Measurements from ENCODE around the gene GAREM2.

The GAREM2 gene

GRCh38 chr2:26202981-26203490 lies 30.1 kb downstream of the GAREM2 start:
- Histone ChIP-seq H3K4me1 (ENCODE audit: control insufficient read depth, insufficient read depth, low read depth, low read length) (no peaks in the 10 kb centered on the region), H3K9ac (ENCODE audit: low read length) (no peak overlapping the region), H3K36me3 (ENCODE audit: control insufficient read depth in 1 of 2, insufficient read depth in 2 of 2, low read depth in 1 of 2, low read length in 2 of 2) (peaks cover 23 to 88% of the 10 kb centered on the region in 2 experiments), H2AFZ (ENCODE audit: low read depth, low read length) (no peak overlapping the region), H3K14ac (ENCODE audit: low read length in 2 of 2) (no peak overlapping the region), H3K4me2 (ENCODE audit: low read length, poor library complexity, severe bottlenecking) (no peak overlapping the region), H3K4me3 (ENCODE audit: insufficient read depth in 1 of 2, low read depth in 1 of 2, low read length in 2 of 2) (no peak overlapping the region), H4K8ac (ENCODE audit: low read length) (no peak overlapping the region), H3K27me3 (ENCODE audit: control insufficient read depth in 1 of 2, insufficient read depth in 1 of 2, low read length in 2 of 2) (no peaks in the 10 kb centered on the region), H3K9me3 (ENCODE audit: control insufficient read depth, low read length) (no peaks in the 10 kb centered on the region), H3K27ac (ENCODE audit: low read length, poor library complexity, severe bottlenecking) (no peak overlapping the region), H2BK15ac (ENCODE audit: low read depth, poor library complexity, severe bottlenecking) (no peak overlapping the region), H2BK120ac (ENCODE audit: low read depth, low read length) (no peak overlapping the region), H2BK5ac (ENCODE audit: low read depth, low read length, poor library complexity, severe bottlenecking) (no peak overlapping the region), H3K23ac (ENCODE audit: low read length in 2 of 2) (no peak overlapping the region), H3K79me1 (replicated peaks; ENCODE audit: low read length, poor library complexity, severe bottlenecking) (peaks cover 11% of the 10 kb centered on the region), H3K4ac (ENCODE audit: low read depth in 1 of 2, low read length in 2 of 2) (no peak overlapping the region), H4K91ac (ENCODE audit: low read length) (no peak overlapping the region), H2BK12ac (ENCODE audit: low read length in 2 of 2) (no peak overlapping the region), H2AK5ac (ENCODE audit: low read length, severe bottlenecking) (no peak overlapping the region), H3K18ac (ENCODE audit: low read depth in 1 of 2, low read length in 2 of 2) (no peak overlapping the region)
- WGBS: 100% methylated on average over 1 of the region's 1 CpG
- DNase-seq: no peak

- Histone ChIP-seq H3K9ac (ENCODE audit: low read length) (no peak overlapping the region), H3K23ac (ENCODE audit: low read length in 2 of 2) (no peak overlapping the region), H2AFZ (ENCODE audit: low read depth, low read length) (no peak overlapping the region), H3K27ac (ENCODE audit: low read length, poor library complexity, severe bottlenecking) (no peak overlapping the region), H3K36me3 (ENCODE audit: control insufficient read depth in 1 of 2, insufficient read depth in 2 of 2, low read depth in 1 of 2, low read length in 2 of 2) (peaks cover 25 to 88% of the 10 kb centered on the region in 2 experiments), H3K4me3 (ENCODE audit: insufficient read depth in 1 of 2, low read depth in 1 of 2, low read length in 2 of 2) (no peak overlapping the region), H3K18ac (ENCODE audit: low read depth in 1 of 2, low read length in 2 of 2) (no peak overlapping the region), H3K4me1 (ENCODE audit: control insufficient read depth, insufficient read depth, low read depth, low read length) (no peaks in the 10 kb centered on the region), H2AK5ac (ENCODE audit: low read length, severe bottlenecking) (no peak overlapping the region), H3K14ac (ENCODE audit: low read length in 2 of 2) (no peak overlapping the region), H4K8ac (ENCODE audit: low read length) (no peak overlapping the region), H3K4ac (ENCODE audit: low read depth in 1 of 2, low read length in 2 of 2) (no peak overlapping the region), H3K79me1 (replicated peaks; ENCODE audit: low read length, poor library complexity, severe bottlenecking) (peaks cover 11% of the 10 kb centered on the region), H3K27me3 (ENCODE audit: control insufficient read depth in 1 of 2, insufficient read depth in 1 of 2, low read length in 2 of 2) (no peaks in the 10 kb centered on the region), H2BK15ac (ENCODE audit: low read depth, poor library complexity, severe bottlenecking) (no peak overlapping the region), H3K9me3 (ENCODE audit: control insufficient read depth, low read length) (no peaks in the 10 kb centered on the region), H4K91ac (ENCODE audit: low read length) (no peak overlapping the region), H2BK5ac (ENCODE audit: low read depth, low read length, poor library complexity, severe bottlenecking) (no peak overlapping the region), H2BK12ac (ENCODE audit: low read length in 2 of 2) (no peak overlapping the region), H3K4me2 (ENCODE audit: low read length, poor library complexity, severe bottlenecking) (no peak overlapping the region), H2BK120ac (ENCODE audit: low read depth, low read length) (no peak overlapping the region)
- DNase-seq: no peak
- WGBS: 81% methylated on average over 6 of the region's 7 CpGs
Observed at GRCh38 chr2:26203906-26204305, 31.0 kb downstream of the GAREM2 start.

- Histone ChIP-seq H3K23ac (ENCODE audit: low read length in 2 of 2) (no peak overlapping the region), H2BK12ac (ENCODE audit: low read length in 2 of 2) (no peak overlapping the region), H4K91ac (ENCODE audit: low read length) (no peak overlapping the region), H3K4me3 (ENCODE audit: insufficient read depth in 1 of 2, low read depth in 1 of 2, low read length in 2 of 2) (no peak overlapping the region), H3K9me3 (ENCODE audit: control insufficient read depth, low read length) (peaks cover 6% of the 10 kb centered on the region), H3K36me3 (ENCODE audit: control insufficient read depth in 1 of 2, insufficient read depth in 2 of 2, low read depth in 1 of 2, low read length in 2 of 2) (peaks cover 20 to 98% of the 10 kb centered on the region in 2 experiments), H2AFZ (ENCODE audit: low read depth, low read length) (no peak overlapping the region), H2AK5ac (ENCODE audit: low read length, severe bottlenecking) (no peak overlapping the region), H3K4me2 (ENCODE audit: low read length, poor library complexity, severe bottlenecking) (no peak overlapping the region), H3K14ac (ENCODE audit: low read length in 2 of 2) (no peak overlapping the region), H3K9ac (ENCODE audit: low read length) (no peak overlapping the region), H2BK15ac (ENCODE audit: low read depth, poor library complexity, severe bottlenecking) (no peak overlapping the region), H3K18ac (ENCODE audit: low read depth in 1 of 2, low read length in 2 of 2) (no peak overlapping the region), H3K79me1 (replicated peaks; ENCODE audit: low read length, poor library complexity, severe bottlenecking) (peaks cover 16% of the 10 kb centered on the region), H3K27me3 (ENCODE audit: control insufficient read depth in 1 of 2, insufficient read depth in 1 of 2, low read length in 2 of 2) (no peaks in the 10 kb centered on the region), H3K4ac (ENCODE audit: low read depth in 1 of 2, low read length in 2 of 2) (no peak overlapping the region), H4K8ac (ENCODE audit: low read length) (no peak overlapping the region), H2BK5ac (ENCODE audit: low read depth, low read length, poor library complexity, severe bottlenecking) (no peak overlapping the region), H3K4me1 (ENCODE audit: control insufficient read depth, insufficient read depth, low read depth, low read length) (no peaks in the 10 kb centered on the region), H3K27ac (ENCODE audit: low read length, poor library complexity, severe bottlenecking) (no peak overlapping the region), H2BK120ac (ENCODE audit: low read depth, low read length) (no peak overlapping the region)
- no peak for DNase-seq
- WGBS: 95% methylated on average over 4 of the region's 5 CpGs
Observed at GRCh38 chr2:26212011-26212410, 39.1 kb downstream of the GAREM2 start.

- Histone ChIP-seq H3K4me1 (ENCODE audit: control insufficient read depth, insufficient read depth, low read depth, low read length) (no peaks in the 10 kb centered on the region), H3K9me3 (ENCODE audit: control insufficient read depth, low read length) (peaks cover 32% of the 10 kb centered on the region), H3K4me2 (ENCODE audit: low read length, poor library complexity, severe bottlenecking) (no peak overlapping the region), H3K4ac (ENCODE audit: low read depth in 1 of 2, low read length in 2 of 2) (no peak overlapping the region), H3K18ac (ENCODE audit: low read depth in 1 of 2, low read length in 2 of 2) (no peak overlapping the region), H3K4me3 (ENCODE audit: insufficient read depth in 1 of 2, low read depth in 1 of 2, low read length in 2 of 2) (no peak overlapping the region), H2AK5ac (ENCODE audit: low read length, severe bottlenecking) (no peak overlapping the region), H3K27ac (ENCODE audit: low read length, poor library complexity, severe bottlenecking) (no peak overlapping the region), H2AFZ (ENCODE audit: low read depth, low read length) (no peak overlapping the region), H3K27me3 (ENCODE audit: control insufficient read depth in 1 of 2, insufficient read depth in 1 of 2, low read length in 2 of 2) (no peaks in the 10 kb centered on the region), H4K91ac (ENCODE audit: low read length) (no peak overlapping the region), H2BK12ac (ENCODE audit: low read length in 2 of 2) (no peak overlapping the region), H2BK5ac (ENCODE audit: low read depth, low read length, poor library complexity, severe bottlenecking) (no peak overlapping the region), H2BK15ac (ENCODE audit: low read depth, poor library complexity, severe bottlenecking) (no peak overlapping the region), H3K23ac (ENCODE audit: low read length in 2 of 2) (no peak overlapping the region), H3K14ac (ENCODE audit: low read length in 2 of 2) (no peak overlapping the region), H3K36me3 (ENCODE audit: control insufficient read depth in 1 of 2, insufficient read depth in 2 of 2, low read depth in 1 of 2, low read length in 2 of 2) (peaks cover 27 to 93% of the 10 kb centered on the region in 2 experiments), H2BK120ac (ENCODE audit: low read depth, low read length) (no peak overlapping the region), H4K8ac (ENCODE audit: low read length) (no peak overlapping the region), H3K9ac (ENCODE audit: low read length) (no peak overlapping the region), H3K79me1 (replicated peaks; ENCODE audit: low read length, poor library complexity, severe bottlenecking) (peaks cover 22% of the 10 kb centered on the region)
- 100% methylated on average over 1 of the region's 1 CpG for WGBS
- no peak for DNase-seq
Observed at GRCh38 chr2:26214759-26215158, 41.9 kb downstream of the GAREM2 start.

Data from mesenchymal stem cell (in vitro differentiated cells and primary cell).